Measurements from ENCODE around the gene WWTR1. TPM values are rescaled to one million over a fixed set of nuclear protein-coding genes. Genes with fewer than 3 reads are reported as not detected.

Gene WWTR1
- total and polyA plus RNA-seq, 5 donors from 2014 or later: 0.33 to 2.0 (median 1.6) TPM

GRCh38 chr3:149474250-149474817 lies 183.5 kb downstream of the WWTR1 start, which contains the start of gene TM4SF4:
Gene TM4SF4 (plus strand): TSS chr3:149474697. CDS start chr3:149474878, 181 bp downstream.
- Mint-ChIP-seq H3K27me3 (peaks cover 11% of the 10 kb centered on the region), H3K27ac (no peak within 1 kb of the TSS), H3K36me3 (no peaks in the 10 kb centered on the region), H3K4me3 (no peak within 1 kb of the TSS), H3K9me3 (no peaks in the 10 kb centered on the region), H3K4me1 (no peaks in the 10 kb centered on the region)
- Histone ChIP-seq H3K27me3 (ENCODE audit: control insufficient read depth, insufficient read depth, low read length) (no peaks in the 10 kb centered on the region), H3K36me3 (ENCODE audit: control insufficient read depth, insufficient read depth, low read length) (no peaks in the 10 kb centered on the region), H3K27ac (ENCODE audit: insufficient read depth, low read length, poor library complexity, severe bottlenecking) (no peak within 1 kb of the TSS), H3K4me1 (ENCODE audit: control insufficient read depth, insufficient read depth, low read length, poor library complexity, severe bottlenecking) (no peaks in the 10 kb centered on the region), H3K9me3 (ENCODE audit: control insufficient read depth in 2 of 2, low read length in 2 of 2) (no peaks in the 10 kb centered on the region), H3K4me3 (ENCODE audit: low read depth, low read length) (no peak within 1 kb of the TSS)
- ATAC-seq (ENCODE audit: low read depth in 2 of 2) (no peak), DNase-seq (no peak)

DNA sequence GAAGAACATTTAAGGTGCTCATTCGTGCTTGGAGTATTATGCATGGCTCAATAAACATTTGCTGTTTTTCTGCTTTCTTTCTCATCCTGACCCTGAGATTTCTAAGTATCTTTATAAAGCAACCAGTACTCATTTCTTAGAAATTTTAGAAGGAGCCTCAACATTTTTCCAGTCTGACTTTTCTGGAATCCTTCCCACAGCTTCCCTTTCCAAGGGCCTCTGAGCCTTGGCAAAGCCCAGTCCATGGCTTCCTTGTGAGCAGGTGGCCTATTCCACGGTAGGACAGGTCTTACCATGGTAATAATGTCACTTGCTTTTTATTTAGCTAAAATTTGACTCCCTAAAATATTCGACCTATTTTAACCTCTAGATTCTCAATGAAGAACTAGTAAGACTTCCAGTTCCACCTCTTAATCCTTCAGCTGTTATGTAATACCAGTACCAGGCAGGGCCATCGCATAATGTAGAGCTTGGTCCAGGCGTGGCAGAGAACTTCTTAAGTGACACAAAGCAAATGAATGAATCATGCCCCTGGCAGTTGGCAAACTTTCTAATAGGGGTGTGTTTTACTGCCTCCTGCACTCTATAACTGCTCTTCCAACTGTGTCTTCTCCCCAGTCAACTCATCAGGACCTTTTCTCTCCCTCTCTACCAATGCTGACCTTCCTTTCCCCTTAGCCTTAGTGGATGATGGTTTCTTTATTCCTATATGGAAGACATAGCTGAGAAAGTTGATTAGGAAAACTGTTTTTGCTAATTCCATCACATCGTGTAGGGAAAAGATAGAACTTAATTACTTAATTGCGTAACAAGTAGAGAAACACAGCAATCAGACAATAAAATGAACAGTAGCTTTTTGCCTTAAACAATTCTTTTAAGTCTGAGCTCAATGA lies 184.2 kb downstream of the WWTR1 start:
- no peaks in the 10 kb centered on the region for H3K36me3 ChIP-seq (ENCODE audit: control insufficient read depth, insufficient read depth, low read length)
- no peak overlapping the region for H3K4me3 ChIP-seq (ENCODE audit: low read depth, low read length)
- H3K9me3 ChIP-seq (ENCODE audit: control insufficient read depth in 2 of 2, low read length in 2 of 2): no peaks in the 10 kb centered on the region
- no peaks in the 10 kb centered on the region for H3K27me3 ChIP-seq (ENCODE audit: control insufficient read depth, insufficient read depth, low read length)
- Mint-ChIP-seq H3K4me3 (no peak overlapping the region), H3K36me3 (no peaks in the 10 kb centered on the region), H3K4me1 (no peaks in the 10 kb centered on the region), H3K27me3 (peaks cover 13% of the 10 kb centered on the region), H3K27ac (no peak overlapping the region), H3K9me3 (no peaks in the 10 kb centered on the region)
- H3K4me1 ChIP-seq (ENCODE audit: control insufficient read depth, insufficient read depth, low read length, poor library complexity, severe bottlenecking): no peaks in the 10 kb centered on the region
- no peak overlapping the region for H3K27ac ChIP-seq (ENCODE audit: insufficient read depth, low read length, poor library complexity, severe bottlenecking)
- DNase-seq (no peak), ATAC-seq (ENCODE audit: low read depth in 2 of 2) (no peak)

DNA sequence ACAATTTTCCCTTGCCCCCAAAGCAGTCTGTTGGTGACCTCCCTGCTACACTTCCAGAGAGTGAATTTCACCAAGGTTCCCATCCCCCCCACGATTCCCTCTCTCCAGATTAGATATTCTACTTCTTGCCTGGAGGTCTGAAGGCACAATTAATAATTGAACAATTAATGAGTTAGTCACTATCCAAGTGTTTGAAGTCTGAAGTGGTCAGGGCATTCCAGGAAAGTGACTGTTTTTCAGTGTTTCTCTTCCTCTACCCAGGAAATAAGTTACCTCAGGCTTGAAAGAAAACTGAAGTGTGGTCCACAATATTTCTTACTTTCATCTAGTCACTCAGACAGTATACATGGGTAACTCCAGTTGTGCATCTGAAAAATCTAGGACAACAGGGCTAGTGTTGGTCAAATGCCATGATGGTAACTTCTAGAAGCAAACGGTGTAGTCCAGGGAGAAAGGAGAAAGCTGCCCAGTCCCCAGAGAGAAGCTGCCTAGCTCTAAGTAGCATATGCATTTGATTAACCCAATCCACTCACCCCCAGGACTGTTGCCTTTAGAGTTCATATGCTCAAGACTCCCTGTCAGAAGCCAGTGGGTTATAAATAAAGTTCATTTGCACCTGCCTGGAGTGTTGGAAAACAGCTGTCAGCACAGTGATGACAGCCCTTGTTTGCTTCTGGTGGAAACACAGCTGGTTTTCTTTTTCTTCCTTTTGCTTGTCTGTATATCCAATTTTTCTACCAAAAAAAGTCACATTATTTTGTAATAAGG lies 185.6 kb downstream of the WWTR1 start:
- H3K27ac ChIP-seq (ENCODE audit: insufficient read depth, low read length, poor library complexity, severe bottlenecking): no peak overlapping the region
- H3K4me1 Mint-ChIP-seq: no peaks in the 10 kb centered on the region
- ATAC-seq (ENCODE audit: low read depth in 2 of 2) (no peak), DNase-seq (no peak)
- no peaks in the 10 kb centered on the region for H3K9me3 Mint-ChIP-seq
- no peak overlapping the region for H3K4me3 Mint-ChIP-seq
- no peaks in the 10 kb centered on the region for H3K9me3 ChIP-seq (ENCODE audit: control insufficient read depth in 2 of 2, low read length in 2 of 2)
- no peaks in the 10 kb centered on the region for H3K27me3 ChIP-seq (ENCODE audit: control insufficient read depth, insufficient read depth, low read length)
- H3K27me3 Mint-ChIP-seq: peaks cover 12% of the 10 kb centered on the region
- H3K27ac Mint-ChIP-seq: no peak overlapping the region
- no peaks in the 10 kb centered on the region for H3K36me3 Mint-ChIP-seq
- H3K36me3 ChIP-seq (ENCODE audit: control insufficient read depth, insufficient read depth, low read length): no peaks in the 10 kb centered on the region
- no peaks in the 10 kb centered on the region for H3K4me1 ChIP-seq (ENCODE audit: control insufficient read depth, insufficient read depth, low read length, poor library complexity, severe bottlenecking)
- H3K4me3 ChIP-seq (ENCODE audit: low read depth, low read length): no peak overlapping the region

DNA sequence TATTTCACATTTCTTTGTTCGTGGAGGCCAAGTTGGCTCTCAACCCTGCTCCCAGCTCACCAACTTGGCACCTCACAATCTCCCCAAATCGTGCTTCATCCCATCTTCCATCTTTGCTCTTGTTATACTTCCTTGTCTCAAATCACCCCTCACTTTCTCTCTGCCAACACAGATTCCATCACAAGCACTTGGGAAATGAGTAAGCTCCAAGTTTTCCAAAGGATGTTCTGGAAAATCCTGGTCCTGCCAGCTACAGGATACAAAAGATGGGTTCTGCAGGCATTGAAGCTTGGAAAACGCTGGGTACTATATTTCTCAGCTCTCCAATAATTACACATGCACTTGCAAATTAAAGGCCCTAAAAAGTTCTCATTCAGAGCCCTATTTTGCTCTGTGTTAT lies 187.4 kb downstream of the WWTR1 start:
- no peaks in the 10 kb centered on the region for H3K27me3 ChIP-seq (ENCODE audit: control insufficient read depth, insufficient read depth, low read length)
- ATAC-seq (ENCODE audit: low read depth in 2 of 2) (no peak), DNase-seq (no peak)
- H3K27ac ChIP-seq (ENCODE audit: insufficient read depth, low read length, poor library complexity, severe bottlenecking): no peak overlapping the region
- Mint-ChIP-seq H3K27me3 (peaks cover 15% of the 10 kb centered on the region), H3K9me3 (no peaks in the 10 kb centered on the region), H3K4me1 (no peaks in the 10 kb centered on the region), H3K27ac (no peak overlapping the region), H3K4me3 (no peak overlapping the region), H3K36me3 (no peaks in the 10 kb centered on the region)
- no peak overlapping the region for H3K4me3 ChIP-seq (ENCODE audit: low read depth, low read length)
- H3K9me3 ChIP-seq (ENCODE audit: control insufficient read depth in 2 of 2, low read length in 2 of 2): no peaks in the 10 kb centered on the region
- no peaks in the 10 kb centered on the region for H3K36me3 ChIP-seq (ENCODE audit: control insufficient read depth, insufficient read depth, low read length)
- no peaks in the 10 kb centered on the region for H3K4me1 ChIP-seq (ENCODE audit: control insufficient read depth, insufficient read depth, low read length, poor library complexity, severe bottlenecking)

GRCh38 chr3:149468504-149469212 lies 189.2 kb downstream of the WWTR1 start:
- H3K4me1 Mint-ChIP-seq: no peaks in the 10 kb centered on the region
- ATAC-seq (ENCODE audit: low read depth in 2 of 2) (no peak), DNase-seq (no peak)
- no peaks in the 10 kb centered on the region for H3K27me3 ChIP-seq (ENCODE audit: control insufficient read depth, insufficient read depth, low read length)
- H3K9me3 ChIP-seq (ENCODE audit: control insufficient read depth in 2 of 2, low read length in 2 of 2): no peaks in the 10 kb centered on the region
- H3K27me3 Mint-ChIP-seq: peaks cover 15% of the 10 kb centered on the region
- no peak overlapping the region for H3K4me3 Mint-ChIP-seq
- H3K36me3 ChIP-seq (ENCODE audit: control insufficient read depth, insufficient read depth, low read length): no peaks in the 10 kb centered on the region
- peaks cover 0 to 2% (median 0%) of the 10 kb centered on the region in 7 donors for H3K9me3 Mint-ChIP-seq
- H3K27ac Mint-ChIP-seq: no peak overlapping the region
- no peak overlapping the region for H3K4me3 ChIP-seq (ENCODE audit: low read depth, low read length)
- H3K4me1 ChIP-seq (ENCODE audit: control insufficient read depth, insufficient read depth, low read length, poor library complexity, severe bottlenecking): no peaks in the 10 kb centered on the region
- H3K36me3 Mint-ChIP-seq: no peaks in the 10 kb centered on the region
- no peak overlapping the region for H3K27ac ChIP-seq (ENCODE audit: insufficient read depth, low read length, poor library complexity, severe bottlenecking)

Other genes with a start within 250 kb of the WWTR1 start
- gene TM4SF4, start 183.3 kb downstream of the WWTR1 start, total RNA-seq: not detected
- not detected for gene TM4SF4, start 183.3 kb downstream of the WWTR1 start, polyA plus RNA-seq
- 26.8 TPM for gene COMMD2, start 94.5 kb upstream of the WWTR1 start, total RNA-seq
- gene COMMD2, start 94.5 kb upstream of the WWTR1 start, polyA plus RNA-seq: 10 to 100 TPM; 63.1 to 72.5 (median 70.5) TPM
- not detected for gene ANKUB1, start 134.5 kb upstream of the WWTR1 start, total RNA-seq
- not detected for gene ANKUB1, start 134.5 kb upstream of the WWTR1 start, polyA plus RNA-seq
- 44.0 TPM for gene RNF13, start 155.2 kb upstream of the WWTR1 start, total RNA-seq
- 100 to 1,000 TPM; 111 to 156 (median 145) TPM for gene RNF13, start 155.2 kb upstream of the WWTR1 start, polyA plus RNA-seq

Measured in CD4-positive, CD25-positive, alpha-beta regulatory T cell (primary cell).